Measurements from ENCODE around the gene KMO. TPM values are rescaled to one million over a fixed set of nuclear protein-coding genes. Genes with fewer than 3 reads are reported as not detected.

The KMO gene
- total RNA-seq (2012; rRNA removed) (not detected in 2 replicates), polyA plus RNA-seq (2012; rRNA removed) (not detected in 2 replicates), Bru-seq, nascent RNA (percentile 9 among the genes with signal in this experiment), BruChase-seq, experiment 1, labeled RNA remaining after a 6-hour chase (percentile 8 among the genes with signal in this experiment), BruChase-seq, experiment 2, labeled RNA remaining after a 2-hour chase (percentile 3 among the genes with signal in this experiment)
- not detected in 2 replicates for polyA plus RNA-seq (2012; cell fraction: cytosol; rRNA removed)
- polyA plus RNA-seq (2012; cell fraction: nucleus; rRNA removed; ENCODE audit: low replicate concordance), result 0.01 TPM in 1 of 2 replicates, not detected in the other
- long read RNA-seq, result 0 reads

- Histone ChIP-seq H3K9me1 (ENCODE audit: insufficient read depth, low read length) (no peaks in the 10 kb centered on the region), H2AK9ac (replicated peaks; ENCODE audit: low read depth, low read length, poor library complexity) (no peak within 1 kb of the TSS), H4K91ac (ENCODE audit: insufficient read depth, low read depth, low read length) (no peak within 1 kb of the TSS; the same call in 1 of the 2 replicates), H3K36me3 (ENCODE audit: control insufficient read depth, insufficient read depth, low read length) (no peaks in the 10 kb centered on the region), H2AK5ac (ENCODE audit: low read depth, low read length) (no peak within 1 kb of the TSS), H3K9ac (ENCODE audit: low read depth, low read length) (peak within 1 kb of the TSS; percentile 67), H3K79me1 (ENCODE audit: low read depth in 1 of 2, low read length in 2 of 2) (no peaks in the 10 kb centered on the region), H3K27ac (ENCODE audit: insufficient read depth, low read length) (peak within 1 kb of the TSS; percentile 9; the same call in 1 of the 2 replicates), H3K23ac (ENCODE audit: low read depth, low read length) (no peak within 1 kb of the TSS; the same call in 1 of the 2 replicates), H4K5ac (ENCODE audit: low read depth, low read length) (no peak within 1 kb of the TSS), H3K56ac (ENCODE audit: extremely low read depth, insufficient read depth, low read length) (no peak within 1 kb of the TSS), H3K4me2 (ENCODE audit: low read depth, low read length) (peak within 1 kb of the TSS; percentile 88), H2BK20ac (ENCODE audit: low read depth, low read length) (no peak within 1 kb of the TSS), H3K4ac (ENCODE audit: low read depth, low read length) (no peak within 1 kb of the TSS), H2BK5ac (ENCODE audit: low read depth, low read length, poor library complexity, severe bottlenecking) (peak within 1 kb of the TSS; percentile 25), H4K20me1 (ENCODE audit: insufficient read depth, low read length) (no peaks in the 10 kb centered on the region), H3K18ac (ENCODE audit: low read depth, low read length) (no peak within 1 kb of the TSS), H3K14ac (replicated peaks; ENCODE audit: low read depth, low read length) (no peak within 1 kb of the TSS), H2BK120ac (ENCODE audit: low read depth, low read length) (0 out of 2 replicates have a peak within 1 kb of the TSS, but pooled peaks have one; percentile 32), H3K9me3 (ENCODE audit: control insufficient read depth, insufficient read depth, low read length) (no peaks in the 10 kb centered on the region), H3K4me1 (ENCODE audit: control insufficient read depth, insufficient read depth, low read length) (no peaks in the 10 kb centered on the region), H4K8ac (ENCODE audit: low read depth in 2 of 2, low read length in 2 of 2) (peak within 1 kb of the TSS; percentile 24 to 72; a peak in 3 of 4 replicates), H3K4me3 (ENCODE audit: insufficient read depth, low read depth, low read length) (peak within 1 kb of the TSS; percentile 42), H2BK15ac (ENCODE audit: low read depth, low read length) (no peak within 1 kb of the TSS), H2AFZ (replicated peaks; ENCODE audit: low read length, poor library complexity) (no peak within 1 kb of the TSS), H3K27me3 (ENCODE audit: control insufficient read depth, insufficient read depth, low read length) (peaks cover 9% of the 10 kb centered on the region)
- TF ChIP-seq RAD21 (IDR thresholded peaks at IDR 0.05; ENCODE audit: low read length) (no peak), NFE2L2 (IDR thresholded peaks at IDR 0.05; ENCODE audit: low read depth, low read length) (no peak), MXI1 (IDR thresholded peaks at IDR 0.05; ENCODE audit: borderline replicate concordance, low read depth, low read length) (no peak), CTCF (conservative IDR thresholded peaks at IDR 0.05; ENCODE audit: low read depth, low read length) (no peak)
- dilution Hi-C loops (cut with HindIII; ENCODE audit: low sequenced_read_pairs, unreplicated experiment), result no loop called here
- ATAC-seq (ENCODE audit: low read depth), result peak; percentile 25; the same call in 1 of the 2 replicates
- ChIA-PET CTCF (interaction anchor here (1.0 to 1.3 kb wide), 2 partner anchors 306 to 466 kb away, joined by 3 to 6 read pairs; partner anchors contain the start of gene MAP1LC3C), POLR2A (ENCODE audit: unreplicated experiment) (no interaction called here)
- no TSS peak for BruUV-seq (replicated peaks)
- in situ Hi-C loops (cut with MboI; ENCODE audit: low sequenced_read_pairs), result loop anchor here (25.0 kb wide), 1 partner anchor 455 kb away; the partner anchor contains the start of gene MAP1LC3C
- DNase-seq, result peak; percentile 3
- intact Hi-C loops (cut with micrococcal nuclease), result loop anchor here (2.0 to 10.0 kb wide), 4 partner anchors 79 to 1793 kb away; partner anchors contain the start of gene MAP1LC3C
- WGBS, 2 experiments (ENCODE audit: extremely low coverage in 2 of 2, insufficient read length in 1 of 2), result 0% methylated on average over 1 of the region's 1 CpG; no CpG with 5 or more reads in 1 of the 2 experiments
Observed at GRCh38 chr1:241532162-241532531, at the start of gene KMO. Gene KMO (plus strand): TSS chr1:241532378. CDS start chr1:241532445, 67 bp downstream.

All from IMR-90 (cell line).